Hepatocyte (in vitro differentiated cells): Measurements from ENCODE around the gene SNX5.

Experiments
- EZH2 ChIP-seq: fragments of 200-600 bp; sonication (generic); IDR thresholded peaks from 2 replicates; pipeline ENCODE4 v1.6.1; 2016; ENCODE audit warnings: antibody characterized with exemption, mild to moderate bottlenecking, borderline replicate concordance
- EZH2phosphoT487 ChIP-seq: fragments of 200-600 bp; sonication (generic); IDR thresholded peaks from one replicate; pipeline ENCODE4 v1.6.1; 2018; ENCODE audit warnings: antibody characterized with exemption, mild to moderate bottlenecking, low read depth, moderate library complexity; ENCODE audit not compliant: unreplicated experiment, severe bottlenecking
- TF ChIP-seq, protein P1 (sequence below): fragments of 200-600 bp; sonication (generic); IDR thresholded peaks from 2 replicates; pipeline ENCODE4 v1.5.1; 2016; ENCODE audit warnings: antibody characterized with exemption, mild to moderate bottlenecking; ENCODE audit not compliant: poor library complexity

DNA sequence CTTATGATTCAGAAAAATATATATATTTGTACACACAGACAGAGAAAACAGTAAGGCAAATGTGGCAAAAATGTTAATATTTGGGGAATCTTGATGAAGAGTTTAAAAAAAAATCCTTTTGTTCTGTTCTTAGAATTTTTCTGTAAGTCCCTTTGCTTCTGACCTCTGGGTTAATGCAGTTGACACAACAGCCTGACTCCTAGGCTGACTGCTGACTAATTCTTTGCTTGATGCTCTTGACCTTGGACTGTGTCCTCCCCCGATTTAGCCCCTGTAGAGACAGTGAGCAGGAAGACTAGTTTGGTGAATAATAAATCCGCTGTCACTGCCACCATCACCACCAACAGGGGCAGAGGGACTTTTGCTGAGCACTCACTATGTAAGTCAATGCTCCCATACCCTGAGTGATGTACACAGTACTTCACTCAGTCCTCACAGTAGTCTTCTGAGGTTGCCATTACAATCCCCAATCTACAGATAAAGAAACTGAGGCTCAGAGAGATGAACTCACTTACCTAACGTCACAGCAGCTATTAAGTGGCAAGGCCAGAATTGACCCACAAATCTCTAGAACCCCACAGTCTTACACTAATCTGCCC lies 71.7 kb downstream of the SNX5 start:
- TF ChIP-seq EZH2 = no peak
- TF ChIP-seq, protein P1, sequence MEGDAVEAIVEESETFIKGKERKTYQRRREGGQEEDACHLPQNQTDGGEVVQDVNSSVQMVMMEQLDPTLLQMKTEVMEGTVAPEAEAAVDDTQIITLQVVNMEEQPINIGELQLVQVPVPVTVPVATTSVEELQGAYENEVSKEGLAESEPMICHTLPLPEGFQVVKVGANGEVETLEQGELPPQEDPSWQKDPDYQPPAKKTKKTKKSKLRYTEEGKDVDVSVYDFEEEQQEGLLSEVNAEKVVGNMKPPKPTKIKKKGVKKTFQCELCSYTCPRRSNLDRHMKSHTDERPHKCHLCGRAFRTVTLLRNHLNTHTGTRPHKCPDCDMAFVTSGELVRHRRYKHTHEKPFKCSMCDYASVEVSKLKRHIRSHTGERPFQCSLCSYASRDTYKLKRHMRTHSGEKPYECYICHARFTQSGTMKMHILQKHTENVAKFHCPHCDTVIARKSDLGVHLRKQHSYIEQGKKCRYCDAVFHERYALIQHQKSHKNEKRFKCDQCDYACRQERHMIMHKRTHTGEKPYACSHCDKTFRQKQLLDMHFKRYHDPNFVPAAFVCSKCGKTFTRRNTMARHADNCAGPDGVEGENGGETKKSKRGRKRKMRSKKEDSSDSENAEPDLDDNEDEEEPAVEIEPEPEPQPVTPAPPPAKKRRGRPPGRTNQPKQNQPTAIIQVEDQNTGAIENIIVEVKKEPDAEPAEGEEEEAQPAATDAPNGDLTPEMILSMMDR = no peak
- no peak for TF ChIP-seq EZH2phosphoT487
